ENCODE data around the gene PIH1D1.

- TF ChIP-seq CTCF (tag by site-specific recombination; IDR thresholded peaks at IDR 0.05) (no peak), MZF1 (tag by site-specific recombination; IDR thresholded peaks at IDR 0.05; ENCODE audit: borderline replicate concordance) (no peak), SALL2 (tag by site-specific recombination; IDR thresholded peaks at IDR 0.05; ENCODE audit: borderline replicate concordance) (no peak), ZNF169 (tag by site-specific recombination; IDR thresholded peaks at IDR 0.05) (no peak), KLF16 (tag by site-specific recombination; IDR thresholded peaks at IDR 0.05) (no peak), REST (tag by site-specific recombination; IDR thresholded peaks at IDR 0.05) (no peak), ZNF140 (tag by site-specific recombination; IDR thresholded peaks at IDR 0.05) (no peak), ZNF311 (tag by site-specific recombination; IDR thresholded peaks at IDR 0.05; ENCODE audit: borderline replicate concordance) (no peak), ZNF501 (tag by site-specific recombination; IDR thresholded peaks at IDR 0.05) (no peak), ZNF654 (tag by site-specific recombination; IDR thresholded peaks at IDR 0.05; ENCODE audit: low read depth) (no peak), ZNF585B (tag by site-specific recombination; IDR thresholded peaks at IDR 0.05) (no peak), ZNF426 (tag by site-specific recombination; IDR thresholded peaks at IDR 0.05) (no peak), ATF2 (tag by site-specific recombination; IDR thresholded peaks at IDR 0.05; ENCODE audit: low read depth) (no peak)
These were observed 28.5 kb upstream of the PIH1D1 start for GRCh38 chr19:49479975-49480628.
